Endothelial cell of umbilical vein (primary cell): ENCODE results near the gene CD82. TPM values are rescaled to one million over a fixed set of nuclear protein-coding genes. Genes with fewer than 3 reads are reported as not detected.
A peak's percentile ranks its signal among the peaks of the same experiment; 100 is the strongest.

ENCODE experiments used
- BruUV-seq: library from RNA; stranded (reverse); fragments of 400-500 nt; replicated peaks from 2 replicates; lab custom pipeline; 2021; lab: Mats Ljungman, UMichigan
- CTCF ChIA-PET: fragments of 300-600, 350-600 bp; sonication (Branson Sonifier 250); formaldehyde crosslinking; loops from one replicate; lab custom pipeline; 2021; ENCODE audit warnings: antibody characterized with exemption, inconsistent platforms; lab: Charles Lee
- POLR2A ChIA-PET: fragments of 300-600, 350-600 bp; sonication (Branson Sonifier 250); formaldehyde crosslinking; loops from one replicate; lab custom pipeline; 2021; ENCODE audit warnings: antibody characterized with exemption, inconsistent platforms; lab: Charles Lee
- DNase-seq: peaks from one replicate; pipeline ENCODE4 v3.0.0-alpha.2; 2011; ENCODE audit warnings: low read depth, low spot score
- FAIRE-seq: peaks from 2 replicates; lab custom pipeline; 2011; peaks lifted over from hg19 to GRCh38; lab: Jason Lieb, UNC
- H2AFZ ChIP-seq: 2 replicates; pipeline ENCODE4 v1.6.0; 2012; ENCODE audit warnings: low read depth, low read length, control low read depth, inconsistent platforms
- H3K27ac ChIP-seq: 2 replicates; pipeline ENCODE4 v1.5.1; 2011; ENCODE audit warnings: low read depth, mild to moderate bottlenecking, control low read depth, low read length, moderate library complexity; ENCODE audit not compliant: insufficient read depth
- H3K27me3 ChIP-seq, 2 experiments: 2 replicates each; pipeline versions ENCODE4 v1.6.0 to v1.6.1; 2011; ENCODE audit warnings: low read length in 2 of 2, mixed read lengths in 1 of 2; ENCODE audit not compliant: control insufficient read depth in 2 of 2, insufficient read depth in 2 of 2
- H3K36me3 ChIP-seq, 2 experiments: 2 replicates in 1 of 2; 3 replicates in 1 of 2; pipeline ENCODE4 v1.5.1; 2011; ENCODE audit warnings: low read length in 2 of 2, mild to moderate bottlenecking in 1 of 2, moderate library complexity in 1 of 2; ENCODE audit not compliant: control insufficient read depth in 2 of 2, insufficient read depth in 2 of 2; ENCODE audit errors: extremely low read depth in 1 of 2
- H3K4me1 ChIP-seq: 3 replicates; pipeline ENCODE4 v1.5.1; 2011; ENCODE audit warnings: mild to moderate bottlenecking, low read length; ENCODE audit not compliant: control insufficient read depth, insufficient read depth; ENCODE audit errors: extremely low read depth
- H3K4me2 ChIP-seq: 2 replicates; pipeline ENCODE4 v1.6.1; 2011; ENCODE audit warnings: low read length, control low read depth, mixed read lengths; ENCODE audit not compliant: insufficient read depth
- H3K4me3 ChIP-seq, 3 experiments: fragments of 200-600 bp in 1 of 3; sonication (generic), shearing (Covaris generic) in 1 of 3; replicated peaks in 1 of 3; 2 replicates each; pipeline ENCODE4 v1.5.1; 2011 to 2016; ENCODE audit warnings: control low read depth in 3 of 3, low read length in 3 of 3, mild to moderate bottlenecking in 2 of 3, inconsistent platforms in 1 of 3, low read depth in 1 of 3, moderate library complexity in 1 of 3; ENCODE audit not compliant: insufficient read depth in 1 of 3
- H3K79me2 ChIP-seq: 2 replicates; pipeline ENCODE4 v1.6.0; 2012; ENCODE audit warnings: low read length, inconsistent platforms; ENCODE audit not compliant: control insufficient read depth, insufficient read depth
- H3K9ac ChIP-seq: replicated peaks from 2 replicates; pipeline ENCODE3; 2011; ENCODE audit warnings: low read length, control low read depth; ENCODE audit not compliant: insufficient read depth; ENCODE audit errors: extremely low read depth
- H3K9me1 ChIP-seq: replicated peaks from 3 replicates; pipeline ENCODE4 v1.6.0; 2011; ENCODE audit warnings: mild to moderate bottlenecking, low read length; ENCODE audit not compliant: control insufficient read depth, insufficient read depth; ENCODE audit errors: extremely low read depth
- H3K9me3 ChIP-seq: replicated peaks from 2 replicates; pipeline ENCODE4 v1.5.1; 2012; ENCODE audit warnings: low read length, inconsistent platforms; ENCODE audit not compliant: control insufficient read depth, insufficient read depth
- H4K20me1 ChIP-seq: replicated peaks from 2 replicates; pipeline ENCODE3; 2011; ENCODE audit warnings: mild to moderate bottlenecking, low read length; ENCODE audit not compliant: control insufficient read depth, insufficient read depth; ENCODE audit errors: extremely low read depth
- EZH2 ChIP-seq: IDR thresholded peaks from 2 replicates; pipeline ENCODE4 v1.6.1; 2012; ENCODE audit warnings: borderline replicate concordance, low read depth, mild to moderate bottlenecking, moderate library complexity, low read length, inconsistent platforms; ENCODE audit not compliant: severe bottlenecking
- FOS ChIP-seq: IDR thresholded peaks from 2 replicates; pipeline ENCODE4 v1.6.1; 2011; ENCODE audit warnings: mild to moderate bottlenecking, low read length, moderate library complexity, borderline replicate concordance; ENCODE audit not compliant: insufficient read depth
- GATA2 ChIP-seq: IDR thresholded peaks from 2 replicates; pipeline ENCODE4 v1.7.0; 2011; ENCODE audit warnings: low read depth, mild to moderate bottlenecking, moderate library complexity, mixed read lengths, low read length; ENCODE audit not compliant: insufficient read length, insufficient read depth
- JUN ChIP-seq: IDR thresholded peaks from 2 replicates; pipeline ENCODE4 v1.6.1; 2011; ENCODE audit warnings: borderline replicate concordance, low read depth; ENCODE audit not compliant: insufficient read length, insufficient read depth
- MYC ChIP-seq: IDR thresholded peaks from one replicate; pipeline ENCODE4 v1.6.1; 2011; ENCODE audit warnings: mild to moderate bottlenecking, low read depth, low read length
- POLR2AphosphoS5 ChIP-seq: IDR thresholded peaks from 2 replicates; pipeline ENCODE4 v1.6.1; 2012; ENCODE audit warnings: low read depth, mild to moderate bottlenecking, control low read depth, low read length, moderate library complexity; ENCODE audit not compliant: insufficient read depth
- dilution Hi-C: fragments of 300-500 bp; cut with MboI; formaldehyde crosslinking; loops from one replicate; pipeline ENCODE4 v1.15.0; 2019; ENCODE audit warnings: low sequenced_read_pairs; ENCODE audit not compliant: extremely low pct_ligation_motif_present
- intact Hi-C: fragments of 100-400 bp; cut with micrococcal nuclease; formaldehyde crosslinking; loops from one replicate; pipeline ENCODE4 v1.10.0; 2022
- polyA plus RNA-seq, 4 experiments: library from polyadenylated mRNA; depleted of rRNA in 3 of 4; stranded (reverse) in 3 of 4; unstranded in 1 of 4; fragments of >200 nt; gene quantifications; 2 replicates each; pipeline versions ENCODE4 v1.2.1 to v1.2.3, GENCODE V29; 2011 to 2012; ENCODE audit warnings: missing spikeins in 1 of 4
- total RNA-seq: library from RNA; stranded (reverse); gene quantifications from 2 replicates; pipeline ENCODE4 v1.2.3, GENCODE V29; 2021
- TF ChIP-seq, protein P1 (sequence below): IDR thresholded peaks from 2 replicates; pipeline ENCODE4 v1.6.1; 2011; ENCODE audit not compliant: insufficient read depth, insufficient read length
- TF ChIP-seq, protein P2 (sequence below), 2 donors: IDR thresholded peaks; 1 replicate in 1 of 2; 2 replicates in 1 of 2; pipeline ENCODE4 v1.5.1; 2011; ENCODE audit warnings: low read length in 2 of 2, mild to moderate bottlenecking in 2 of 2, moderate library complexity in 2 of 2, control low read depth in 1 of 2, inconsistent platforms in 1 of 2, low read depth in 1 of 2; ENCODE audit not compliant: insufficient read depth in 1 of 2; ENCODE audit errors: extremely low read depth in 1 of 2

CD82 gene
- total and polyA plus RNA-seq, 2 donors (not counting 3 experiments of a cell fraction or from before 2014, with no cell fraction given), result 17.9 to 25.2 TPM

DNA sequence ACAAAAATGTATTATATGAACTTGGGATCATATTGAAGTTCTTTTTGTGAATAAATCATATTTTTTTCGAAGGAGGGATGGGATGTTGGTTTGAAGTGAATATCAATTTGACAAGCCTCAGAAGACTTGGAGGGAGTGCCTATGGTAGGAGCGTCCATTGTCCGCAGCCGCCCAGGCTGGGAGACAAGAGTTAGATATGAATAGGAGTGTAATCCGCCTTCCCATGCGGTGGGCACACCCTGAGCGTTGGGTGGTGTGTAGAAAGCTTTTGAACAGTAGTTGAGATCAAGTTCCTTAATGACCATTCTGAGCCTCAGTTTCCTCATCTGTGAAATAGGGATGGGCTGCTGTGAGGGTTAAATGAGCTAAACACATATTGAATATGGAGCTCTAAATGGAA is 7.0 kb downstream of the CD82 start:
- Histone ChIP-seq H3K4me1 (peaks cover 34% of the 10 kb centered on the region), H2AFZ (no peak overlapping the region), H3K9ac (no peak overlapping the region), H3K27ac (no peak overlapping the region), H3K4me3 (no peak overlapping the region), H3K9me3 (no peaks in the 10 kb centered on the region), H3K9me1 (no peaks in the 10 kb centered on the region), H3K4me2 (no peak overlapping the region), H3K79me2 (no peaks in the 10 kb centered on the region), H4K20me1 (no peaks in the 10 kb centered on the region), H3K27me3 (no peaks in the 10 kb centered on the region), H3K36me3 (no peaks in the 10 kb centered on the region)
- no TSS peak for BruUV-seq
- DNase-seq, result no peak
- TF ChIP-seq EZH2 (no peak), MYC (no peak), POLR2AphosphoS5 (no peak), JUN (no peak), GATA2 (no peak), FOS (no peak)
- TF ChIP-seq, protein P1, sequence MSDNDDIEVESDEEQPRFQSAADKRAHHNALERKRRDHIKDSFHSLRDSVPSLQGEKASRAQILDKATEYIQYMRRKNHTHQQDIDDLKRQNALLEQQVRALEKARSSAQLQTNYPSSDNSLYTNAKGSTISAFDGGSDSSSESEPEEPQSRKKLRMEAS, result no peak
- TF ChIP-seq, protein P2, sequence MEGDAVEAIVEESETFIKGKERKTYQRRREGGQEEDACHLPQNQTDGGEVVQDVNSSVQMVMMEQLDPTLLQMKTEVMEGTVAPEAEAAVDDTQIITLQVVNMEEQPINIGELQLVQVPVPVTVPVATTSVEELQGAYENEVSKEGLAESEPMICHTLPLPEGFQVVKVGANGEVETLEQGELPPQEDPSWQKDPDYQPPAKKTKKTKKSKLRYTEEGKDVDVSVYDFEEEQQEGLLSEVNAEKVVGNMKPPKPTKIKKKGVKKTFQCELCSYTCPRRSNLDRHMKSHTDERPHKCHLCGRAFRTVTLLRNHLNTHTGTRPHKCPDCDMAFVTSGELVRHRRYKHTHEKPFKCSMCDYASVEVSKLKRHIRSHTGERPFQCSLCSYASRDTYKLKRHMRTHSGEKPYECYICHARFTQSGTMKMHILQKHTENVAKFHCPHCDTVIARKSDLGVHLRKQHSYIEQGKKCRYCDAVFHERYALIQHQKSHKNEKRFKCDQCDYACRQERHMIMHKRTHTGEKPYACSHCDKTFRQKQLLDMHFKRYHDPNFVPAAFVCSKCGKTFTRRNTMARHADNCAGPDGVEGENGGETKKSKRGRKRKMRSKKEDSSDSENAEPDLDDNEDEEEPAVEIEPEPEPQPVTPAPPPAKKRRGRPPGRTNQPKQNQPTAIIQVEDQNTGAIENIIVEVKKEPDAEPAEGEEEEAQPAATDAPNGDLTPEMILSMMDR (IDR thresholded peaks at IDR 0.05; ENCODE audit: extremely low read depth in 1 of 2, insufficient read depth in 1 of 2, low read depth in 1 of 2, low read length in 2 of 2), result no peak
- POLR2A ChIA-PET, result no interaction called here
- peak; percentile 26 for FAIRE-seq
- intact Hi-C loops (no loop called here), dilution Hi-C loops (no loop called here)
- CTCF ChIA-PET, result interaction anchor here (0.6 to 2.7 kb wide), 7 partner anchors 11 to 339 kb away, joined by 3 to 24 read pairs (median 5); no protein-coding TSS in a partner anchor
